K562 (cell line): Measurements from ENCODE around the gene WDR47. TPM values are rescaled to one million over a fixed set of nuclear protein-coding genes. Genes with fewer than 3 reads are reported as not detected.

Experiments used
- ATAC-seq: fragments of 200-7000 bp; cut with Tn5 transposase; 3 replicates; pipeline ENCODE4 v1.9.1; 2020; ENCODE audit warnings: moderate library complexity
- BruUV-seq: library from RNA; stranded (reverse); fragments of 400-500 nt; replicated peaks from 2 replicates; lab custom pipeline; 2021; lab: Mats Ljungman, UMichigan
- CTCF ChIA-PET: fragments of 300-600 bp; formaldehyde crosslinking; extraction: SDS; loops from one replicate; lab custom pipeline; 2021; ENCODE audit warnings: low intra/inter-chr PET ratio; lab: Yijun Ruan, JAX
- POLR2A ChIA-PET: fragments of 300-600, 350-650 bp; sonication (Branson Sonifier 250); formaldehyde crosslinking; extraction: SDS; loops from one replicate; lab custom pipeline; 2021; ENCODE audit warnings: antibody characterized with exemption, inconsistent platforms; lab: Yijun Ruan, JAX
- DNase-seq, 4 experiments: peaks; one replicate each; pipeline versions ENCODE4 v3.0.0 to v3.0.0-alpha.2; 2011 to 2018; ENCODE audit warnings: low spot score in 3 of 4, mixed read lengths in 3 of 4; ENCODE audit errors: extremely low read depth in 1 of 4
- FAIRE-seq: peaks from 2 replicates; lab custom pipeline; 2011; peaks lifted over from hg19 to GRCh38; lab: Jason Lieb, UNC
- H2AFZ ChIP-seq: 2 replicates; pipeline ENCODE4 v1.6.0; 2011; ENCODE audit warnings: low read depth, low read length, control low read depth, inconsistent platforms
- H3K27ac ChIP-seq: fragments of 200-600 bp; 3 replicates; pipeline ENCODE4 v1.8.0; 2011; ENCODE audit warnings: low read depth, mild to moderate bottlenecking, control low read depth, inconsistent platforms, low read length, moderate library complexity, mixed read lengths; ENCODE audit errors: extremely low read depth
- H3K27me3 ChIP-seq, 2 experiments: fragments of 300-600 bp in 1 of 2; 2 replicates in 1 of 2; 3 replicates in 1 of 2; pipeline versions ENCODE4 v1.6.0 to v1.8.0; 2011; ENCODE audit warnings: inconsistent platforms in 2 of 2, low read length in 2 of 2, mild to moderate bottlenecking in 1 of 2, mixed read lengths in 1 of 2, moderate library complexity in 1 of 2; ENCODE audit not compliant: control insufficient read depth in 2 of 2, insufficient read depth in 2 of 2
- H3K36me3 ChIP-seq: fragments of 300-600 bp; 3 replicates; pipeline ENCODE4 v1.8.0; 2011; ENCODE audit warnings: mild to moderate bottlenecking, low read length, inconsistent platforms; ENCODE audit not compliant: control insufficient read depth, insufficient read depth
- H3K4me1 ChIP-seq, 2 experiments: fragments of 200-600 bp in 1 of 2; replicated peaks in 1 of 2; 2 replicates in 1 of 2; 3 replicates in 1 of 2; pipeline versions ENCODE4 v1.5.1 to v1.8.0; 2011; ENCODE audit warnings: inconsistent platforms in 2 of 2, low read length in 2 of 2, mild to moderate bottlenecking in 1 of 2, mixed read lengths in 1 of 2, moderate library complexity in 1 of 2; ENCODE audit not compliant: control insufficient read depth in 2 of 2, insufficient read depth in 2 of 2
- H3K4me2 ChIP-seq: 2 replicates; pipeline ENCODE4 v1.6.1; 2011; ENCODE audit warnings: low read length, control low read depth, inconsistent platforms, mixed read lengths; ENCODE audit not compliant: insufficient read depth
- H3K4me3 ChIP-seq: fragments of 200-600 bp; sonication (generic), shearing (Covaris generic); 2 replicates; pipeline ENCODE4 v1.5.1; 2016; ENCODE audit warnings: control low read depth, inconsistent platforms
- H3K79me2 ChIP-seq: fragments of 200-600 bp; 3 replicates; pipeline ENCODE4 v1.8.0; 2011; ENCODE audit warnings: low read length, inconsistent platforms; ENCODE audit not compliant: control insufficient read depth, insufficient read depth
- H3K9ac ChIP-seq, 2 experiments: 2 replicates each; pipeline versions ENCODE4 v1.6.0 to v1.6.1; 2011; ENCODE audit warnings: low read depth in 2 of 2, low read length in 2 of 2, control low read depth in 1 of 2, inconsistent platforms in 1 of 2, mild to moderate bottlenecking in 1 of 2, mixed read lengths in 1 of 2; ENCODE audit not compliant: insufficient read depth in 1 of 2
- H3K9me1 ChIP-seq: one replicate; pipeline ENCODE4 v1.6.0; 2011; ENCODE audit warnings: inconsistent platforms, mild to moderate bottlenecking, low read length, moderate library complexity; ENCODE audit not compliant: control insufficient read depth, insufficient read depth
- H3K9me3 ChIP-seq: replicated peaks from 2 replicates; pipeline ENCODE4 v1.5.1; 2011; ENCODE audit warnings: low read depth, low read length, inconsistent platforms; ENCODE audit not compliant: control insufficient read depth, insufficient read depth
- H4K20me1 ChIP-seq: replicated peaks from 2 replicates; pipeline ENCODE4 v1.6.1; 2011; ENCODE audit warnings: low read length, inconsistent platforms, mixed read lengths; ENCODE audit not compliant: control insufficient read depth, insufficient read depth
- ARID2 ChIP-seq: fragments of 450-650 bp; IDR thresholded peaks from 2 replicates; pipeline ENCODE4 v1.6.1; 2017; ENCODE audit warnings: antibody characterized with exemption, mild to moderate bottlenecking
- CCNT2 ChIP-seq: IDR thresholded peaks from 2 replicates; pipeline ENCODE4 v1.6.1; 2011; ENCODE audit warnings: borderline replicate concordance, low read depth, mild to moderate bottlenecking, moderate library complexity, mixed read lengths, low read length; ENCODE audit not compliant: insufficient read length; ENCODE audit errors: extremely low read depth
- E2F8 ChIP-seq: fragments of 450-650 bp; IDR thresholded peaks from 2 replicates; pipeline ENCODE4 v1.7.1; 2018; ENCODE audit warnings: mild to moderate bottlenecking, low read depth; ENCODE audit not compliant: partially characterized antibody
- HNRNPK ChIP-seq: fragments of 200-400 bp; formaldehyde crosslinking; IDR thresholded peaks from one replicate; pipeline ENCODE4 v1.6.1; 2018; ENCODE audit warnings: mild to moderate bottlenecking, low read depth, low read length; ENCODE audit not compliant: poor library complexity, severe bottlenecking
- NRF1 ChIP-seq, 2 experiments: fragments of 450-650 bp; IDR thresholded peaks in 1 of 2; conservative IDR thresholded peaks in 1 of 2; 2 replicates each; pipeline ENCODE4 v1.6.1; 2014; ENCODE audit warnings: mild to moderate bottlenecking in 2 of 2
- RFX1 ChIP-seq: fragments of 450-650 bp; IDR thresholded peaks from 2 replicates; pipeline ENCODE4 v1.6.1; 2016; ENCODE audit warnings: mild to moderate bottlenecking, moderate library complexity
- ZNF175 ChIP-seq: fragments of 200-800 bp; sonication (Bioruptor generic); IDR thresholded peaks from 2 replicates; pipeline ENCODE4 v1.6.1; 2016; ENCODE audit warnings: low read depth, mild to moderate bottlenecking, missing genetic modification characterization, missing compliant biosample characterization
- ZNF551 ChIP-seq: fragments of 250-450 bp; sonication (Bioruptor Pico); IDR thresholded peaks from 2 replicates; pipeline ENCODE4 v1.5.0; 2021; ENCODE audit warnings: mild to moderate bottlenecking, moderate library complexity
- ZNF707 ChIP-seq: fragments of 250-450 bp; sonication (Bioruptor Pico); conservative IDR thresholded peaks from 2 replicates; pipeline ENCODE4 v1.8.0; 2022; ENCODE audit warnings: inconsistent platforms, mild to moderate bottlenecking, moderate library complexity
- WGBS: fragments of 100-300 bp; shearing (Covaris generic); methylation state at CpG from one replicate; pipeline ENCODE4 v1.1.6; 2016; ENCODE audit warnings: low coverage, mixed read lengths; ENCODE audit not compliant: insufficient coverage; ENCODE audit errors: missing lambda C conversion rate; 5-methylcytosine and 5-hydroxymethylcytosine counted together
- in situ Hi-C: fragments of 300-500 bp; cut with MboI; formaldehyde crosslinking; loops from 4 replicates; pipeline ENCODE4 v1.15.0; 2018; ENCODE audit warnings: inconsistent platforms, mixed read lengths
- intact Hi-C: fragments of 100-400 bp; cut with micrococcal nuclease; formaldehyde crosslinking; loops from 2 replicates; pipeline ENCODE4 v1.14.2; 2022
- polyA plus RNA-seq, 8 experiments: library from polyadenylated mRNA; depleted of rRNA in 4 of 8; stranded (reverse) in 5 of 8; unstranded in 3 of 8; fragments of >200 nt; fragmentation: Nextera tagmentation in 2 of 8; fragmentation: Illumina TruSeq in 1 of 8; extraction: Ambion mirVana in 2 of 8; extraction: Trizol in 1 of 8; gene quantifications; 2 replicates each; pipeline versions ENCODE4 v1.2.1 to v1.2.3, GENCODE V29; 2011 to 2014; ENCODE audit warnings: inconsistent platforms in 1 of 8, missing spikeins in 1 of 8
- total RNA-seq, 7 experiments: library from RNA; depleted of rRNA in 6 of 7; stranded (reverse); fragments of >200 nt in 6 of 7; fragmentation: Illumina TruSeq in 2 of 7; extraction: Trizol in 2 of 7; gene quantifications; 2 replicates each; pipeline versions ENCODE4 v1.2.1 to v1.2.3, GENCODE V29; 2011 to 2021; ENCODE audit warnings: low replicate concordance in 1 of 7
- TF ChIP-seq, protein P1 (sequence below): fragments of 250-450 bp; sonication (Bioruptor Pico); IDR thresholded peaks from 2 replicates; pipeline ENCODE4 v1.9.0; 2021; ENCODE audit warnings: mild to moderate bottlenecking, inconsistent platforms
- TF ChIP-seq, protein P2 (sequence below): fragments of 450-650 bp; formaldehyde crosslinking; IDR thresholded peaks from 2 replicates; pipeline ENCODE4 v1.4.0; 2020; ENCODE audit warnings: mild to moderate bottlenecking, moderate library complexity
- TF ChIP-seq, protein P3 (sequence below): fragments of 450-650 bp; IDR thresholded peaks from 2 replicates; pipeline ENCODE4 v1.6.1; 2018; ENCODE audit not compliant: partially characterized antibody

Gene WDR47
- total and polyA plus RNA-seq, 9 of the 15 experiments (the other 6 are each of a cell fraction or from before 2014, with no cell fraction given): 1.3 to 10.1 (median 4.9) TPM

GRCh38 chr1:108949044-108949443 is 92.9 kb downstream of the WDR47 start:
- no peak overlapping the region for H3K27ac ChIP-seq
- peaks cover 0 to 3% of the 10 kb centered on the region in 2 experiments; a peak in 2 of 5 replicates for H3K4me1 ChIP-seq
- ATAC-seq (peak; percentile 39; the same call in 1 of the 3 replicates), DNase-seq (no peak), FAIRE-seq (no peak)
- H3K27me3 ChIP-seq: no peaks in the 10 kb centered on the region
- peaks cover 62% of the 10 kb centered on the region for H3K36me3 ChIP-seq
- H3K79me2 ChIP-seq: peaks cover 65% of the 10 kb centered on the region
- ChIA-PET POLR2A (interaction anchor here (2.8 to 3.1 kb wide), 2 partner anchors 8 to 13 kb away, joined by 13 to 20 read pairs; partner anchors contain the start of gene CLCC1), CTCF (no interaction called here)
- WGBS: 82% methylated on average over 4 of the region's 4 CpGs
- BruUV-seq: no TSS peak
- peaks cover 6% of the 10 kb centered on the region for H4K20me1 ChIP-seq
- H3K4me3 ChIP-seq: no peak overlapping the region
- H3K9me3 ChIP-seq: no peaks in the 10 kb centered on the region
- intact Hi-C loops (no loop called here), in situ Hi-C loops (no loop called here)
- H3K4me2 ChIP-seq: no peak overlapping the region
- H3K9me1 ChIP-seq: no peaks in the 10 kb centered on the region
- no peak overlapping the region for H3K9ac ChIP-seq
- no peak overlapping the region for H2AFZ ChIP-seq
- TF ChIP-seq ZNF707 (CRISPR knock-in tag): no peak
- TF ChIP-seq ZNF175 (CRISPR knock-in tag): no peak
- TF ChIP-seq E2F8: no peak
- no peak for TF ChIP-seq CCNT2
- no peak for TF ChIP-seq ARID2
- TF ChIP-seq, protein P1, sequence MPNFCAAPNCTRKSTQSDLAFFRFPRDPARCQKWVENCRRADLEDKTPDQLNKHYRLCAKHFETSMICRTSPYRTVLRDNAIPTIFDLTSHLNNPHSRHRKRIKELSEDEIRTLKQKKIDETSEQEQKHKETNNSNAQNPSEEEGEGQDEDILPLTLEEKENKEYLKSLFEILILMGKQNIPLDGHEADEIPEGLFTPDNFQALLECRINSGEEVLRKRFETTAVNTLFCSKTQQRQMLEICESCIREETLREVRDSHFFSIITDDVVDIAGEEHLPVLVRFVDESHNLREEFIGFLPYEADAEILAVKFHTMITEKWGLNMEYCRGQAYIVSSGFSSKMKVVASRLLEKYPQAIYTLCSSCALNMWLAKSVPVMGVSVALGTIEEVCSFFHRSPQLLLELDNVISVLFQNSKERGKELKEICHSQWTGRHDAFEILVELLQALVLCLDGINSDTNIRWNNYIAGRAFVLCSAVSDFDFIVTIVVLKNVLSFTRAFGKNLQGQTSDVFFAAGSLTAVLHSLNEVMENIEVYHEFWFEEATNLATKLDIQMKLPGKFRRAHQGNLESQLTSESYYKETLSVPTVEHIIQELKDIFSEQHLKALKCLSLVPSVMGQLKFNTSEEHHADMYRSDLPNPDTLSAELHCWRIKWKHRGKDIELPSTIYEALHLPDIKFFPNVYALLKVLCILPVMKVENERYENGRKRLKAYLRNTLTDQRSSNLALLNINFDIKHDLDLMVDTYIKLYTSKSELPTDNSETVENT: no peak
- no peak for TF ChIP-seq RFX1
- no peak for TF ChIP-seq NRF1 (conservative IDR thresholded peaks at IDR 0.05 in 1 of 2, IDR thresholded peaks at IDR 0.05 in 1 of 2)
- TF ChIP-seq, protein P2, sequence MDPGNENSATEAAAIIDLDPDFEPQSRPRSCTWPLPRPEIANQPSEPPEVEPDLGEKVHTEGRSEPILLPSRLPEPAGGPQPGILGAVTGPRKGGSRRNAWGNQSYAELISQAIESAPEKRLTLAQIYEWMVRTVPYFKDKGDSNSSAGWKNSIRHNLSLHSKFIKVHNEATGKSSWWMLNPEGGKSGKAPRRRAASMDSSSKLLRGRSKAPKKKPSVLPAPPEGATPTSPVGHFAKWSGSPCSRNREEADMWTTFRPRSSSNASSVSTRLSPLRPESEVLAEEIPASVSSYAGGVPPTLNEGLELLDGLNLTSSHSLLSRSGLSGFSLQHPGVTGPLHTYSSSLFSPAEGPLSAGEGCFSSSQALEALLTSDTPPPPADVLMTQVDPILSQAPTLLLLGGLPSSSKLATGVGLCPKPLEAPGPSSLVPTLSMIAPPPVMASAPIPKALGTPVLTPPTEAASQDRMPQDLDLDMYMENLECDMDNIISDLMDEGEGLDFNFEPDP: no peak
- TF ChIP-seq HNRNPK: no peak
- TF ChIP-seq, protein P3, sequence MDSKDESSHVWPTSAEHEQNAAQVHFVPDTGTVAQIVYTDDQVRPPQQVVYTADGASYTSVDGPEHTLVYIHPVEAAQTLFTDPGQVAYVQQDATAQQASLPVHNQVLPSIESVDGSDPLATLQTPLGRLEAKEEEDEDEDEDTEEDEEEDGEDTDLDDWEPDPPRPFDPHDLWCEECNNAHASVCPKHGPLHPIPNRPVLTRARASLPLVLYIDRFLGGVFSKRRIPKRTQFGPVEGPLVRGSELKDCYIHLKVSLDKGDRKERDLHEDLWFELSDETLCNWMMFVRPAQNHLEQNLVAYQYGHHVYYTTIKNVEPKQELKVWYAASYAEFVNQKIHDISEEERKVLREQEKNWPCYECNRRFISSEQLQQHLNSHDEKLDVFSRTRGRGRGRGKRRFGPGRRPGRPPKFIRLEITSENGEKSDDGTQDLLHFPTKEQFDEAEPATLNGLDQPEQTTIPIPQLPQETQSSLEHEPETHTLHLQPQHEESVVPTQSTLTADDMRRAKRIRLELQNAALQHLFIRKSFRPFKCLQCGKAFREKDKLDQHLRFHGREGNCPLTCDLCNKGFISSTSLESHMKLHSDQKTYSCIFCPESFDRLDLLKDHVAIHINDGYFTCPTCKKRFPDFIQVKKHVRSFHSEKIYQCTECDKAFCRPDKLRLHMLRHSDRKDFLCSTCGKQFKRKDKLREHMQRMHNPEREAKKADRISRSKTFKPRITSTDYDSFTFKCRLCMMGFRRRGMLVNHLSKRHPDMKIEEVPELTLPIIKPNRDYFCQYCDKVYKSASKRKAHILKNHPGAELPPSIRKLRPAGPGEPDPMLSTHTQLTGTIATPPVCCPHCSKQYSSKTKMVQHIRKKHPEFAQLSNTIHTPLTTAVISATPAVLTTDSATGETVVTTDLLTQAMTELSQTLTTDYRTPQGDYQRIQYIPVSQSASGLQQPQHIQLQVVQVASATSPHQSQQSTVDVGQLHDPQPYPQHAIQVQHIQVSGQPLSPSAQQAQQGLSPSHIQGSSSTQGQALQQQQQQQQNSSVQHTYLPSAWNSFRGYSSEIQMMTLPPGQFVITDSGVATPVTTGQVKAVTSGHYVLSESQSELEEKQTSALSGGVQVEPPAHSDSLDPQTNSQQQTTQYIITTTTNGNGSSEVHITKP: no peak
- no peak for TF ChIP-seq ZNF551 (CRISPR knock-in tag)
